Spleen (tissue), 11 donors: ENCODE data around the gene LMAN2L. TPM values are rescaled to one million over a fixed set of nuclear protein-coding genes. Genes with fewer than 3 reads are reported as not detected.
A peak's percentile ranks its signal among the peaks of the same experiment; 100 is the strongest.

Source experiments
- DNase-seq: peaks from one replicate; pipeline ENCODE4 v3.0.0-alpha.2; 2020
- H3K27ac ChIP-seq, 8 donors: fragments of 200-600 bp; sonication (generic) in 7 of 8; 1 replicate in 4 of 8; 2 replicates in 4 of 8; pipeline versions ENCODE4 v1.5.0 to v1.8.0; 2016 to 2021; ENCODE audit warnings: inconsistent platforms in 4 of 8, mild to moderate bottlenecking in 4 of 8, moderate library complexity in 1 of 8
- H3K27me3 ChIP-seq, 7 donors: fragments of 200-600 bp; sonication (generic) in 6 of 7; replicated peaks in 1 of 7; 1 replicate in 4 of 7; 2 replicates in 3 of 7; pipeline versions ENCODE4 v1.5.0 to v1.8.0; 2016 to 2021; ENCODE audit warnings: inconsistent platforms in 3 of 7, mild to moderate bottlenecking in 1 of 7
- H3K36me3 ChIP-seq, 6 donors: fragments of 200-600 bp; sonication (generic) in 5 of 6; 1 replicate in 4 of 6; 2 replicates in 2 of 6; pipeline versions ENCODE4 v1.5.0 to v1.8.0; 2016 to 2021; ENCODE audit warnings: inconsistent platforms in 2 of 6
- H3K4me1 ChIP-seq, 6 donors: fragments of 200-600 bp; sonication (generic) in 5 of 6; 1 replicate in 3 of 6; 2 replicates in 3 of 6; pipeline versions ENCODE4 v1.5.0 to v1.8.0; 2016 to 2021; ENCODE audit warnings: inconsistent platforms in 3 of 6
- H3K4me3 ChIP-seq, 8 donors: fragments of 200-600 bp; sonication (generic) in 7 of 8; 1 replicate in 4 of 8; 2 replicates in 4 of 8; pipeline versions ENCODE4 v1.5.0 to v1.8.0; 2016 to 2021; ENCODE audit warnings: inconsistent platforms in 4 of 8, mild to moderate bottlenecking in 4 of 8, moderate library complexity in 2 of 8
- H3K9me3 ChIP-seq, 8 donors: fragments of 200-600 bp; sonication (generic) in 7 of 8; 1 replicate in 4 of 8; 2 replicates in 4 of 8; pipeline versions ENCODE4 v1.5.0 to v1.8.0; 2016 to 2021; ENCODE audit warnings: inconsistent platforms in 4 of 8
- CTCF ChIP-seq, 11 experiments: fragments of 200-600 bp in 7 of 11; fragments of 450-650 bp in 4 of 11; sonication (generic) in 4 of 11; IDR thresholded peaks in 8 of 11; conservative IDR thresholded peaks in 3 of 11; 1 replicate in 7 of 11; 2 replicates in 4 of 11; pipeline versions ENCODE4 v1.4.0 to v1.8.0; 2016 to 2021; ENCODE audit warnings: antibody characterized with exemption in 11 of 11, inconsistent platforms in 4 of 11, mild to moderate bottlenecking in 1 of 11
- POLR2A ChIP-seq, 3 donors: fragments of 450-650 bp; IDR thresholded peaks; one replicate each; pipeline ENCODE4 v1.5.1; 2017; ENCODE audit warnings: antibody characterized with exemption in 3 of 3, mild to moderate bottlenecking in 1 of 3
- POLR2AphosphoS5 ChIP-seq, 3 donors: sonication (generic); formaldehyde crosslinking; IDR thresholded peaks; one replicate each; pipeline ENCODE4 v1.5.1; 2017; ENCODE audit warnings: antibody characterized with exemption in 3 of 3
- WGBS, 5 donors: extraction: QIAGEN DNeasy Blood & Tissue Kit in 3 of 5; methylation state at CpG; one replicate each; pipeline versions ENCODE4 v1.1.5 to v1.1.7; 2013 to 2018; 5-methylcytosine and 5-hydroxymethylcytosine counted together
- intact Hi-C: fragments of 100-400 bp; cut with DNase I; formaldehyde crosslinking; loops from one replicate; pipeline ENCODE4 v1.15.0; 2023; ENCODE audit warnings: low total_unique reads
- polyA plus RNA-seq, 3 donors: library from polyadenylated mRNA; stranded (reverse); fragments of 200-250 nt; gene quantifications; one replicate each; pipeline ENCODE4 v1.2.1, GENCODE V29; 2013
- total RNA-seq, 7 donors: library from RNA; depleted of rRNA in 3 of 7; stranded (reverse); fragments of >200 nt in 3 of 7; fragmentation: NEBNext Ultra II Directional in 4 of 7; extraction: Animal tissue kit (Norgen Biotek cat#: 25700) in 4 of 7; gene quantifications; one replicate each; pipeline versions ENCODE4 v1.1.0 to v1.2.1, GENCODE V29; 2016 to 2021
- donor health status: healthy with polysubstance abuse.
- donor health status: DM: no; HTN: no; CAD: no; lungs with moderate emphysema.
- donor health status: DM: no; HTN: no; CAD: no.
- donor health status: Bipolar disorder and iron deficiency.
- donor health status: healthy.
- donor health status: DM: no; HTN: no; CAD: no.
- donor health status: DM: yes; HTN: yes; CAD: no.

The LMAN2L gene
- total and polyA plus RNA-seq, 10 donors = 5.8 to 15.4 (median 9.3) TPM

GRCh38 chr2:96687711-96688640, 51.9 kb downstream of the LMAN2L start:
- H3K9me3 ChIP-seq = no peaks in the 10 kb centered on the region
- no peaks in the 10 kb centered on the region for H3K36me3 ChIP-seq
- H3K4me3 ChIP-seq = no peak overlapping the region
- no peak overlapping the region for H3K27ac ChIP-seq
- 67 to 81% (median 77%) methylated on average over 23 to 27 of the region's 27 CpGs for WGBS, 5 donors
- H3K4me1 ChIP-seq = peaks cover 0 to 33% (median 16%) of the 10 kb centered on the region in 6 donors
- DNase-seq = no peak
- intact Hi-C loops = no loop called here
- TF ChIP-seq POLR2A (IDR thresholded peaks at IDR 0.05) (no peak), POLR2AphosphoS5 (IDR thresholded peaks at IDR 0.05) (no peak)
- H3K27me3 ChIP-seq = peaks cover 0 to 3% (median 0%) of the 10 kb centered on the region in 7 donors

- no peak overlapping the region for H3K27ac ChIP-seq
- H3K27me3 ChIP-seq = peaks cover 0 to 3% (median 0%) of the 10 kb centered on the region in 7 donors
- H3K36me3 ChIP-seq = no peaks in the 10 kb centered on the region
- H3K9me3 ChIP-seq = no peaks in the 10 kb centered on the region
- H3K4me1 ChIP-seq = peaks cover 0 to 33% (median 16%) of the 10 kb centered on the region in 6 donors
- no peak for DNase-seq
- no peak overlapping the region for H3K4me3 ChIP-seq
- TF ChIP-seq CTCF (IDR thresholded peaks at IDR 0.05 in 8 of 11, conservative IDR thresholded peaks at IDR 0.05 in 3 of 11) = no peak
- intact Hi-C loops = no loop called here
- WGBS, 5 donors = 91 to 99% (median 97%) methylated on average over 3 of the region's 3 CpGs
These were observed 52.6 kb downstream of the LMAN2L start for GRCh38 chr2:96687266-96687665.

GRCh38 chr2:96685577-96686459, 54.0 kb downstream of the LMAN2L start:
- no peaks in the 10 kb centered on the region for H3K9me3 ChIP-seq
- no peaks in the 10 kb centered on the region for H3K36me3 ChIP-seq
- TF ChIP-seq CTCF (IDR thresholded peaks at IDR 0.05 in 8 of 11, conservative IDR thresholded peaks at IDR 0.05 in 3 of 11) (no peak), POLR2A (IDR thresholded peaks at IDR 0.05) (no peak), POLR2AphosphoS5 (IDR thresholded peaks at IDR 0.05) (peak in 1 of 3 donors; percentile 31)
- H3K4me3 ChIP-seq = no peak overlapping the region
- no peak for DNase-seq
- peaks cover 0 to 3% (median 0%) of the 10 kb centered on the region in 7 donors for H3K27me3 ChIP-seq
- intact Hi-C loops = no loop called here
- H3K27ac ChIP-seq = peak overlapping the region in 1 of 8 donors; percentile 23
- WGBS, 5 donors = 61 to 74% (median 62%) methylated on average over 12 to 19 of the region's 19 CpGs
- peaks cover 0 to 33% (median 16%) of the 10 kb centered on the region in 6 donors for H3K4me1 ChIP-seq

- DNase-seq = no peak
- WGBS, 5 donors = 54 to 77% (median 67%) methylated on average over 15 to 16 of the region's 16 CpGs
- intact Hi-C loops = no loop called here
These were observed 54.8 kb downstream of the LMAN2L start for GRCh38 chr2:96684883-96685576.

More at GRCh38 chr2:96684883-96685576, 54.8 kb downstream of the LMAN2L start:
- Histone ChIP-seq H3K4me3 (no peak overlapping the region), H3K4me1 (peaks cover 0 to 33% (median 16%) of the 10 kb centered on the region in 6 donors), H3K36me3 (no peaks in the 10 kb centered on the region), H3K9me3 (no peaks in the 10 kb centered on the region), H3K27ac (peak overlapping the region in 1 of 8 donors; percentile 23), H3K27me3 (peaks cover 0 to 3% (median 0%) of the 10 kb centered on the region in 7 donors)
- TF ChIP-seq CTCF (IDR thresholded peaks at IDR 0.05 in 8 of 11, conservative IDR thresholded peaks at IDR 0.05 in 3 of 11) (no peak), POLR2A (IDR thresholded peaks at IDR 0.05) (no peak), POLR2AphosphoS5 (IDR thresholded peaks at IDR 0.05) (no peak)
